K562 (cell line): ENCODE data around the gene NAA15. TPM values are rescaled to one million over a fixed set of nuclear protein-coding genes. Genes with fewer than 3 reads are reported as not detected.

Experiments used
- CBFB ChIP-seq: sonication (generic); formaldehyde crosslinking; IDR thresholded peaks from 2 replicates; pipeline ENCODE4 v1.4.0; 2020; ENCODE audit warnings: mild to moderate bottlenecking, missing genetic modification reagents
- E2F4 ChIP-seq: sonication (generic); formaldehyde crosslinking; IDR thresholded peaks from 2 replicates; pipeline ENCODE4 v1.8.0; 2022; ENCODE audit warnings: mild to moderate bottlenecking, low read depth, missing genetic modification reagents
- ESRRB ChIP-seq: fragments of 250-450 bp; sonication (Bioruptor Pico); IDR thresholded peaks from 2 replicates; pipeline ENCODE4 v1.5.0; 2020; ENCODE audit warnings: mild to moderate bottlenecking, moderate library complexity, borderline replicate concordance
- ETV1 ChIP-seq: fragments of 450-650 bp; conservative IDR thresholded peaks from 2 replicates; pipeline ENCODE4 v1.6.1; 2016; ENCODE audit warnings: missing genetic modification characterization, control low read depth, low read depth, missing compliant biosample characterization
- HOXB6 ChIP-seq: fragments of 250-450 bp; sonication (Bioruptor Pico); IDR thresholded peaks from 2 replicates; pipeline ENCODE4 v1.5.1; 2022; ENCODE audit warnings: mild to moderate bottlenecking, borderline replicate concordance
- ILF3 ChIP-seq: fragments of 450-650 bp; IDR thresholded peaks from 2 replicates; pipeline ENCODE4 v1.6.1; 2018; ENCODE audit warnings: antibody characterized with exemption, mild to moderate bottlenecking, moderate library complexity, borderline replicate concordance
- KDM1A ChIP-seq, 2 experiments: fragments of 450-650 bp; IDR thresholded peaks; 2 replicates each; pipeline ENCODE4 v1.6.1; 2016; ENCODE audit warnings: mild to moderate bottlenecking in 2 of 2
- KDM4B ChIP-seq, 2 experiments: fragments of 450-650 bp in 1 of 2; sonication (generic) in 1 of 2; IDR thresholded peaks; 2 replicates each; pipeline ENCODE4 v1.6.1; 2016 to 2017; ENCODE audit warnings: borderline replicate concordance in 2 of 2, antibody characterized with exemption in 1 of 2, low read depth in 1 of 2, mild to moderate bottlenecking in 1 of 2
- MTA2 ChIP-seq: fragments of 450-650 bp; IDR thresholded peaks from 2 replicates; pipeline ENCODE4 v1.6.1; 2016; ENCODE audit warnings: low read depth
- NCOR1 ChIP-seq: fragments of 450-650 bp; IDR thresholded peaks from 2 replicates; pipeline ENCODE4 v1.6.1; 2016; ENCODE audit warnings: mild to moderate bottlenecking, moderate library complexity
- NFXL1 ChIP-seq: fragments of 450-650 bp; formaldehyde crosslinking; IDR thresholded peaks from 2 replicates; pipeline ENCODE4 v1.4.0; 2021; ENCODE audit warnings: mild to moderate bottlenecking
- NR2C1 ChIP-seq, 2 experiments: fragments of 450-650 bp; IDR thresholded peaks; 2 replicates each; pipeline ENCODE4 v1.6.1; 2017; ENCODE audit warnings: mild to moderate bottlenecking in 2 of 2, antibody characterized with exemption in 1 of 2, inconsistent platforms in 1 of 2, missing compliant biosample characterization in 1 of 2, missing genetic modification characterization in 1 of 2
- NR4A1 ChIP-seq, 2 experiments: fragments of 250-450 bp in 1 of 2; fragments of 450-650 bp in 1 of 2; sonication (Bioruptor Pico) in 1 of 2; IDR thresholded peaks; 2 replicates each; pipeline versions ENCODE4 v1.4.0 to v1.6.1; 2016 to 2020; ENCODE audit warnings: mild to moderate bottlenecking in 2 of 2, missing compliant biosample characterization in 1 of 2, missing genetic modification characterization in 1 of 2, moderate library complexity in 1 of 2
- NUFIP1 ChIP-seq: fragments of 450-650 bp; IDR thresholded peaks from 2 replicates; pipeline ENCODE4 v1.6.1; 2018; ENCODE audit not compliant: partially characterized antibody
- PHF20 ChIP-seq: fragments of 450-650 bp; IDR thresholded peaks from 2 replicates; pipeline ENCODE4 v1.6.1; 2018; ENCODE audit not compliant: partially characterized antibody
- PHF21A ChIP-seq: fragments of 450-650 bp; IDR thresholded peaks from 2 replicates; pipeline ENCODE4 v1.6.1; 2017; ENCODE audit warnings: low read depth, borderline replicate concordance
- POLR3A ChIP-seq: IDR thresholded peaks from 2 replicates; pipeline ENCODE4 v1.6.1; 2011; ENCODE audit warnings: borderline replicate concordance, mild to moderate bottlenecking, moderate library complexity; ENCODE audit not compliant: insufficient read length, insufficient read depth; ENCODE audit errors: extremely low read depth
- RCOR1 ChIP-seq, 2 experiments: IDR thresholded peaks; 2 replicates each; pipeline ENCODE4 v1.6.1; 2012; ENCODE audit warnings: low read depth in 2 of 2, low read length in 2 of 2, borderline replicate concordance in 1 of 2, improper control_type of control experiment in 1 of 2
- SMAD3 ChIP-seq: fragments of 450-650 bp; formaldehyde crosslinking; conservative IDR thresholded peaks from 2 replicates; pipeline ENCODE4 v1.4.0; 2020; ENCODE audit warnings: mild to moderate bottlenecking
- SPI1 ChIP-seq: IDR thresholded peaks from 2 replicates; pipeline ENCODE4 v1.6.1; 2011; ENCODE audit warnings: low read depth, low read length, control low read depth, borderline replicate concordance
- ZBTB8A ChIP-seq: fragments of 450-650 bp; IDR thresholded peaks from 2 replicates; pipeline ENCODE4 v1.6.1; 2018; ENCODE audit warnings: mild to moderate bottlenecking, moderate library complexity; ENCODE audit not compliant: partially characterized antibody
- ZC3H11A ChIP-seq: IDR thresholded peaks from 2 replicates; pipeline ENCODE4 v1.6.1; 2012; ENCODE audit warnings: low read depth, low read length, improper control_type of control experiment
- ZNF354B ChIP-seq: fragments of 250-450 bp; sonication (Bioruptor Pico); IDR thresholded peaks from 2 replicates; pipeline ENCODE4 v1.4.0; 2020
- ZNF584 ChIP-seq: fragments of 200-800 bp; sonication (Bioruptor generic); IDR thresholded peaks from 2 replicates; pipeline ENCODE4 v1.6.1; 2016; ENCODE audit warnings: low read depth, mild to moderate bottlenecking, missing genetic modification characterization, missing compliant biosample characterization
- polyA plus RNA-seq, 8 experiments: library from polyadenylated mRNA; depleted of rRNA in 4 of 8; stranded (reverse) in 5 of 8; unstranded in 3 of 8; fragments of >200 nt; fragmentation: Nextera tagmentation in 2 of 8; fragmentation: Illumina TruSeq in 1 of 8; extraction: Ambion mirVana in 2 of 8; extraction: Trizol in 1 of 8; gene quantifications; 2 replicates each; pipeline versions ENCODE4 v1.2.1 to v1.2.3, GENCODE V29; 2011 to 2014; ENCODE audit warnings: inconsistent platforms in 1 of 8, missing spikeins in 1 of 8
- total RNA-seq, 7 experiments: library from RNA; depleted of rRNA in 6 of 7; stranded (reverse); fragments of >200 nt in 6 of 7; fragmentation: Illumina TruSeq in 2 of 7; extraction: Trizol in 2 of 7; gene quantifications; 2 replicates each; pipeline versions ENCODE4 v1.2.1 to v1.2.3, GENCODE V29; 2011 to 2021; ENCODE audit warnings: low replicate concordance in 1 of 7
- TF ChIP-seq, protein P1 (sequence below), 2 experiments: fragments of 450-650 bp; IDR thresholded peaks; 2 replicates each; pipeline ENCODE4 v1.6.1; 2016
- TF ChIP-seq, protein P2 (sequence below): fragments of 450-650 bp; formaldehyde crosslinking; IDR thresholded peaks from 2 replicates; pipeline ENCODE4 v1.4.0; 2022; ENCODE audit warnings: missing genetic modification characterization

Gene NAA15
- total and polyA plus RNA-seq, 9 of the 15 experiments (the other 6 are each of a cell fraction or from before 2014, with no cell fraction given), result 37.8 to 117 (median 63.2) TPM

GRCh38 chr4:139266583-139267257 lies 34.6 kb upstream of the NAA15 start (continued):
- TF ChIP-seq, protein P1, sequence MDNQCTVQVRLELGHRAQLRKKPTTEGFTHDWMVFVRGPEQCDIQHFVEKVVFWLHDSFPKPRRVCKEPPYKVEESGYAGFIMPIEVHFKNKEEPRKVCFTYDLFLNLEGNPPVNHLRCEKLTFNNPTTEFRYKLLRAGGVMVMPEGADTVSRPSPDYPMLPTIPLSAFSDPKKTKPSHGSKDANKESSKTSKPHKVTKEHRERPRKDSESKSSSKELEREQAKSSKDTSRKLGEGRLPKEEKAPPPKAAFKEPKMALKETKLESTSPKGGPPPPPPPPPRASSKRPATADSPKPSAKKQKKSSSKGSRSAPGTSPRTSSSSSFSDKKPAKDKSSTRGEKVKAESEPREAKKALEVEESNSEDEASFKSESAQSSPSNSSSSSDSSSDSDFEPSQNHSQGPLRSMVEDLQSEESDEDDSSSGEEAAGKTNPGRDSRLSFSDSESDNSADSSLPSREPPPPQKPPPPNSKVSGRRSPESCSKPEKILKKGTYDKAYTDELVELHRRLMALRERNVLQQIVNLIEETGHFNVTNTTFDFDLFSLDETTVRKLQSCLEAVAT (IDR thresholded peaks at IDR 0.05), result peak in 1 of 2 experiments; percentile 92; a peak in 2 of 4 replicates
- TF ChIP-seq SPI1, result 0 out of 2 replicates have a peak, but pooled peaks have one; percentile 4
- no peak for TF ChIP-seq ZC3H11A
- TF ChIP-seq, protein P2, sequence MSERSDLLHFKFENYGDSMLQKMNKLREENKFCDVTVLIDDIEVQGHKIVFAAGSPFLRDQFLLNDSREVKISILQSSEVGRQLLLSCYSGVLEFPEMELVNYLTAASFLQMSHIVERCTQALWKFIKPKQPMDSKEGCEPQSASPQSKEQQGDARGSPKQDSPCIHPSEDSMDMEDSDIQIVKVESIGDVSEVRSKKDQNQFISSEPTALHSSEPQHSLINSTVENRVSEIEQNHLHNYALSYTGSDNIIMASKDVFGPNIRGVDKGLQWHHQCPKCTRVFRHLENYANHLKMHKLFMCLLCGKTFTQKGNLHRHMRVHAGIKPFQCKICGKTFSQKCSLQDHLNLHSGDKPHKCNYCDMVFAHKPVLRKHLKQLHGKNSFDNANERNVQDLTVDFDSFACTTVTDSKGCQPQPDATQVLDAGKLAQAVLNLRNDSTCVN (CRISPR knock-in tag), result no peak
- no peak for TF ChIP-seq POLR3A
- TF ChIP-seq NCOR1, result peak; percentile 83
- TF ChIP-seq E2F4 (CRISPR knock-in tag), result no peak
- TF ChIP-seq MTA2, result peak; percentile 64
- TF ChIP-seq ESRRB (CRISPR knock-in tag), result no peak
- no peak for TF ChIP-seq ZBTB8A
- no peak for TF ChIP-seq ZNF354B (CRISPR knock-in tag)
- TF ChIP-seq NR2C1 (IDR thresholded peaks at IDR 0.05), result peak; percentile 91
- TF ChIP-seq NR2C1 (tag; IDR thresholded peaks at IDR 0.05), result peak; percentile 94
- TF ChIP-seq NUFIP1, result no peak
- TF ChIP-seq PHF20, result peak; percentile 35
- TF ChIP-seq CBFB (CRISPR knock-in tag), result peak; percentile 89
- TF ChIP-seq HOXB6, result no peak
- TF ChIP-seq ETV1 (tag), result peak; percentile 80
- TF ChIP-seq KDM4B (IDR thresholded peaks at IDR 0.05; ENCODE audit: borderline replicate concordance in 2 of 2, low read depth in 1 of 2), result no peak
- TF ChIP-seq ZNF584 (CRISPR knock-in tag), result 0 out of 2 replicates have a peak, but pooled peaks have one; percentile 42
- TF ChIP-seq ILF3, result no peak
- no peak for TF ChIP-seq SMAD3
- TF ChIP-seq RCOR1 (IDR thresholded peaks at IDR 0.05; ENCODE audit: borderline replicate concordance in 1 of 2, low read depth in 2 of 2, low read length in 2 of 2), result peak; percentile 74 to 97
- TF ChIP-seq KDM1A (IDR thresholded peaks at IDR 0.05), result peak; percentile 98 to 99
- TF ChIP-seq NFXL1 (CRISPR knock-in tag), result no peak
- TF ChIP-seq PHF21A, result no peak; the same call in 1 of the 2 replicates
- TF ChIP-seq NR4A1 (CRISPR knock-in tag; IDR thresholded peaks at IDR 0.05), result no peak
- TF ChIP-seq NR4A1 (tag; IDR thresholded peaks at IDR 0.05), result no peak
